MCF 10A (cell line): ENCODE data around the gene SSBP2. TPM values are rescaled to one million over a fixed set of nuclear protein-coding genes. Genes with fewer than 3 reads are reported as not detected.

ENCODE experiments used
- Bru-seq: library from RNA; stranded (reverse); fragments of 400-500 nt; gene quantifications from one replicate; lab custom pipeline; 2021; lab: Mats Ljungman, UMichigan
- BruChase-seq, 2 experiments: library from RNA; stranded (reverse); fragments of 400-500 nt; gene quantifications; one replicate each; lab custom pipeline; 2021; lab: Mats Ljungman, UMichigan
- BruUV-seq: library from RNA; stranded (reverse); fragments of 400-500 nt; replicated peaks from 2 replicates; lab custom pipeline; 2021; lab: Mats Ljungman, UMichigan
- CTCF ChIA-PET: fragments of 300-600 bp; sonication (Branson Sonifier 250); formaldehyde crosslinking; extraction: SDS; loops from one replicate; lab custom pipeline; 2021; ENCODE audit warnings: antibody characterized with exemption, inconsistent platforms; lab: Yijun Ruan, JAX
- POLR2A ChIA-PET: fragments of 300-600, 350-650 bp; sonication (Branson Sonifier 250); formaldehyde crosslinking; extraction: SDS; loops from one replicate; lab custom pipeline; 2020; ENCODE audit warnings: antibody characterized with exemption, inconsistent platforms; lab: Yijun Ruan, JAX
- DNase-seq: peaks from one replicate; pipeline ENCODE4 v3.0.0-alpha.2; 2018; ENCODE audit not compliant: unreplicated experiment
- H3K27ac Mint-ChIP-seq: one replicate; pipeline ENCODE4 v1.8.0; 2022; ENCODE audit warnings: mild to moderate bottlenecking, low read depth, mixed read lengths; ENCODE audit not compliant: unreplicated experiment
- H3K27me3 Mint-ChIP-seq: one replicate; pipeline ENCODE4 v1.8.0; 2022; ENCODE audit warnings: mixed read lengths; ENCODE audit not compliant: insufficient read depth, unreplicated experiment
- H3K36me3 Mint-ChIP-seq: one replicate; pipeline ENCODE4 v1.8.0; 2022; ENCODE audit warnings: mild to moderate bottlenecking, moderate library complexity, mixed read lengths; ENCODE audit not compliant: insufficient read depth, unreplicated experiment
- H3K4me1 Mint-ChIP-seq: one replicate; pipeline ENCODE4 v1.8.0; 2022; ENCODE audit warnings: mixed read lengths; ENCODE audit not compliant: insufficient read depth, unreplicated experiment
- H3K4me3 Mint-ChIP-seq: one replicate; pipeline ENCODE4 v1.8.0; 2022; ENCODE audit warnings: mild to moderate bottlenecking, moderate library complexity, mixed read lengths; ENCODE audit not compliant: unreplicated experiment
- H3K9me3 Mint-ChIP-seq: one replicate; pipeline ENCODE4 v1.8.0; 2022; ENCODE audit warnings: mixed read lengths; ENCODE audit not compliant: unreplicated experiment
- CTCF ChIP-seq: fragments of 200-600 bp; IDR thresholded peaks from one replicate; pipeline ENCODE4 v1.8.0; 2022; ENCODE audit warnings: antibody characterized with exemption, mild to moderate bottlenecking; ENCODE audit not compliant: unreplicated experiment
- intact Hi-C: fragments of 100-400 bp; cut with micrococcal nuclease; formaldehyde crosslinking; loops from 2 replicates; pipeline ENCODE4 v1.14.1; 2022
- long read RNA-seq: library from polyadenylated mRNA; stranded (forward); transcript quantifications from one replicate; pipeline ENCODE4 v2.0.0, GENCODE V29; 2022
- total RNA-seq: library from RNA; stranded (reverse); gene quantifications from 2 replicates; pipeline ENCODE4 v1.2.3, GENCODE V29; 2022

The SSBP2 gene
- 36.0 and 52.7 TPM in 2 replicates for total RNA-seq
- Bru-seq, nascent RNA = percentile 84 among the genes with signal in this experiment
- percentile 70 among the genes with signal in this experiment for BruChase-seq, experiment 1, labeled RNA remaining after a 6-hour chase
- percentile 76 among the genes with signal in this experiment for BruChase-seq, experiment 2, labeled RNA remaining after a 2-hour chase
- long read RNA-seq, full-length matches to known transcripts = 84 of 112 reads
- long read RNA-seq, partial matches to known transcripts = 4 of 112 reads
- long read RNA-seq, other reads (novel, unspliced or antisense) = 24 of 112 reads

GRCh38 chr5:81751009-81751835 is at the start of gene SSBP2:
SSBP2 (minus strand) TSS chr5:81751097; CDS start chr5:81751042, 55 bp downstream.
- Mint-ChIP-seq H3K4me1 (peaks cover 51% of the 10 kb centered on the region), H3K36me3 (peaks cover 2% of the 10 kb centered on the region), H3K4me3 (peak within 1 kb of the TSS; percentile 90), H3K27me3 (no peaks in the 10 kb centered on the region), H3K27ac (peak within 1 kb of the TSS; percentile 89), H3K9me3 (peaks cover 8% of the 10 kb centered on the region)
- no TSS peak for BruUV-seq
- no peak for TF ChIP-seq CTCF
- DNase-seq = peak; percentile 99
- ChIA-PET CTCF (interaction anchor here (0.9 to 2.3 kb wide), 8 partner anchors 9 to 413 kb away, joined by 3 to 23 read pairs (median 4); no protein-coding TSS in a partner anchor), POLR2A (interaction anchor here (0.6 to 8.6 kb wide), 35 partner anchors 10 to 417 kb away, joined by 3 to 331 read pairs (median 4); partner anchors contain the start of gene ATG10)
- intact Hi-C loops = loop anchor here (1.0 to 5.0 kb wide), 7 partner anchors 36 to 474 kb away; partner anchors contain the start of gene ATG10

- intact Hi-C loops = no loop called here
- Mint-ChIP-seq H3K4me3 (no peak overlapping the region), H3K9me3 (no peaks in the 10 kb centered on the region), H3K4me1 (no peaks in the 10 kb centered on the region), H3K27me3 (no peaks in the 10 kb centered on the region), H3K27ac (no peak overlapping the region), H3K36me3 (no peaks in the 10 kb centered on the region)
- no peak for TF ChIP-seq CTCF
- ChIA-PET POLR2A (interaction anchor here (0.5 to 1.1 kb wide), 2 partner anchors 13 to 22 kb away, joined by 3 read pairs; no protein-coding TSS in a partner anchor), CTCF (no interaction called here)
- DNase-seq = no peak
- no TSS peak for BruUV-seq
Measured at GRCh38 chr5:81795666-81796065, 44.8 kb upstream of the SSBP2 start.

GRCh38 chr5:81794226-81794625 is 43.3 kb upstream of the SSBP2 start:
- H3K9me3 Mint-ChIP-seq = no peaks in the 10 kb centered on the region
- TF ChIP-seq CTCF = no peak
- H3K4me3 Mint-ChIP-seq = no peak overlapping the region
- H3K27me3 Mint-ChIP-seq = no peaks in the 10 kb centered on the region
- ChIA-PET CTCF (interaction anchor here (0.6 to 1.1 kb wide), 2 partner anchors 28 to 364 kb away, joined by 3 to 5 read pairs; no protein-coding TSS in a partner anchor), POLR2A (interaction anchor here (0.9 kb wide), 1 partner anchor 370 kb away, joined by 3 read pairs; no protein-coding TSS in a partner anchor)
- no peak overlapping the region for H3K27ac Mint-ChIP-seq
- H3K36me3 Mint-ChIP-seq = no peaks in the 10 kb centered on the region
- H3K4me1 Mint-ChIP-seq = no peaks in the 10 kb centered on the region
- no peak for DNase-seq
- BruUV-seq = no TSS peak
- intact Hi-C loops = no loop called here
